ENCODE measurements around the gene SZT2.
A peak's percentile ranks its signal among the peaks of the same experiment; 100 is the strongest.
"Not testable (repeated sequence)": the region's sequence is repeated elsewhere in the genome, so short reads cannot be mapped to it uniquely, and the experiment has no call there.

Gene SZT2

DNA sequence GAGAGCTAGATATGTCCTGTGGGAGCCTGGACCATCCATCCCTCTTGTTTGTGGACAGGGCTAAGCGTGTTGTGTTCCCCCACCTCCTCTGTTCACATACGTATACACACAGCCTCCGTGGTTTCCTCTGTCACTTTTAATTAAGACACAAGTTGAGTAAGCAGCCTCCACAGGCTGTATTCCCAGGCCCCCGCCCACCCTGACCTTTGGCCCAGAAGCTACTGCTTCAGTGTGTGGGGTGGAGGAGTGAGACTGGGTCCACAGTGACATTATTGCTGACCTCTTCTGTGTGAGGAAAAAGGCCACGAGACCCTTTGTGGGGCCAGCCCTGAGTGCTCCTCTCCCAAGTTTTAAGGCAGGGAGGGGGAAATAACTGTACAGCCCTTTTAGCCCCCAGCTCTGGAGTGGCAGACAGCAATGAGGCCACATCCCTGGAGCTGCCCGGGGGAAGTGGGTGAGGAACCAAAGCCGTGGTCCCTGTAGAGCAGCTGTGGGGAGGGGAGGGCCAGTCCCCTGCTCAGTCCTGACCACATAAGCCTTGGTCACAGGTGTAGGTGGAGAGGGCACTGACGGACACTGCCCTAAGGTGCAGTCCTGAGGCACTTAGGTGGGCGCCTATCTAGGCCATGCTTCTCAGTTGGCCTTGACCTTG, 26.3 kb upstream of the SZT2 start:
- DNase-seq: no peak

DNA sequence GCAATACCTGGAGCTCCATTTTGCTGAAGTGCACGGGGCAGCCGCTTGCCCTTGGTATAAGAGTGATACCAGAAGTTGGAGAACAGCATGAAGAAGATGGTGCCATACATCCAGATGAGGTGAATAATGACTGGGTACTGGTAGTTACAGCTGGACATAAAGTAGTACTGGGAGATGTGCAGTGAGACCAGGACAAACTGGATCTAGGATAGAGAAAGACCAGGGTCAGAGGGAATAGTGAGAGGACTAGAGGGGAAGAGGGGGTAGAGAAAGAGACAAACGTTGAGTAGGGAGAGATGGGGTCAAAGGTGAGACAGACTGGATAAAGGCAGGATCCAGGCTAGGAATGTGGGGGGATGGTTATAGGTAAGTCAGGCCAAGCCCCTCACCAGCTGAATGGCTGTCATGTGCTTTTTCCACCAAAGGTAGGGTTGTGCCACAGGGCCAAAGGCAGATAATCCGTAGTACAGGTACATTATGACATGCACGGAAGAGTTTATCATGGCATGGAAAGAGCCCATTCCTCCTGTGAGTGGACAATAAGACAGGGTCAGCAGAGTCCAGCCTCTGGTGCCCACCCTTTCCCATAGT, 25.7 kb upstream of the SZT2 start:
- no peak for DNase-seq

DNA sequence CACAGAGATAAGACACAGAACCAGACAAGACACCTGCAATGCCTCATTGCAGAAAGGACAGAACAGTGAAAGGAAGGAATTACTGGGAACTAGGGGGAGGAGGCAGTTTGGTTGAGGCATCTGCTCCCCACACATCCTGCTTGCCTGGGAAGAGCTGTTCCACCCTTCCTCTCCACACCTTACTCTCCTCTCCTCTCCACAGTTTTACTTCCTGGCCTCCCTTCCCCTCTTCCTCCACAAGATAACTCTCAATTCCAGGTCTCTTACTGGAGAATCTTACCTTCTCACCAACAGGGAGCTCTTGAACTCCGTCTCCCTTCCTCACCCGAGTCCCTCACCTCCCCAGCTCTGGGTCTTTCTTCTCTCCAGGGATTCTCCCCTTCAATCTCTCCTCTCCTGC, 24.0 kb upstream of the SZT2 start:
- no peak for DNase-seq

DNA sequence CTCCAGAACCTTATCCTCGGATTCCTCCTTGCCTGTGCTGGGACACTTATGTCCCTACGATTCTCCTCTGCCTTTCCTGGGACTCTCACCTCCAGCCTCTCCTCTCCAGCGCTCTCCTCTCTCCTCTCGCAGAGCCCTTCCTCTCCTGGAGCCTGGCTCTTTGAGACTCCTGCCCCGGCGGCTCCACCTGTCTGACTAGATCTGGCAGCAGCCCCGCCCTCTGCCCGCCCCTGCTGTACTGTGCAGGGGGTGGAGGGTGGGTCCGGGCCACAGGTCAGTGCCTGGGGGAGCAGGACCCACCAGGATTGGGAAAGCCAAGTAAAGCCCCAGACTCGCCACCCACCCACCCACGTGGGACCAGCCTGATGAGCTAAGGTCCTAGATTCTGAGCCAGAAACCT, 23.5 kb upstream of the SZT2 start:
- DNase-seq: no peak

DNA sequence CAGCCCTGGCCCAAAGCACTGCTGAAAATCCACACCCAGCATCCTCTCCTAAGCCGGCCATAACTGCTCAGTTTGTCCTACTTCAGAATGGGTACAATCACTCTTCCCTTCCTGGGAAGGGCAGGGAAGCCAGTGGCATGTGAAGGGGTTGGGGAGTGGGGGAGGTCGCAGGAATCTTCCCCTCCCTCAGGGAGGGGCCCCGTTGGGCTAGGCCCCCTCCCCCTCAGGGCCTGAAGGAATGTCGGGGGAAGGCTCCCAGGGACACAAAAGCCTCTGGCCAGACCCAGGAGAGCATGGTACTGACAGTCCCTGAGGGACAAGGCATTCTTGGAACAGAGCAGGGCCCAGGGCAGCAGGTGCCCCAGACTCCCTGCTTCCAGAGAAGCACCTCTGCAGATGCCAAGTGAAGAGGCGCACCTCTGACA, 23.1 kb upstream of the SZT2 start:
- DNase-seq: no peak

DNA sequence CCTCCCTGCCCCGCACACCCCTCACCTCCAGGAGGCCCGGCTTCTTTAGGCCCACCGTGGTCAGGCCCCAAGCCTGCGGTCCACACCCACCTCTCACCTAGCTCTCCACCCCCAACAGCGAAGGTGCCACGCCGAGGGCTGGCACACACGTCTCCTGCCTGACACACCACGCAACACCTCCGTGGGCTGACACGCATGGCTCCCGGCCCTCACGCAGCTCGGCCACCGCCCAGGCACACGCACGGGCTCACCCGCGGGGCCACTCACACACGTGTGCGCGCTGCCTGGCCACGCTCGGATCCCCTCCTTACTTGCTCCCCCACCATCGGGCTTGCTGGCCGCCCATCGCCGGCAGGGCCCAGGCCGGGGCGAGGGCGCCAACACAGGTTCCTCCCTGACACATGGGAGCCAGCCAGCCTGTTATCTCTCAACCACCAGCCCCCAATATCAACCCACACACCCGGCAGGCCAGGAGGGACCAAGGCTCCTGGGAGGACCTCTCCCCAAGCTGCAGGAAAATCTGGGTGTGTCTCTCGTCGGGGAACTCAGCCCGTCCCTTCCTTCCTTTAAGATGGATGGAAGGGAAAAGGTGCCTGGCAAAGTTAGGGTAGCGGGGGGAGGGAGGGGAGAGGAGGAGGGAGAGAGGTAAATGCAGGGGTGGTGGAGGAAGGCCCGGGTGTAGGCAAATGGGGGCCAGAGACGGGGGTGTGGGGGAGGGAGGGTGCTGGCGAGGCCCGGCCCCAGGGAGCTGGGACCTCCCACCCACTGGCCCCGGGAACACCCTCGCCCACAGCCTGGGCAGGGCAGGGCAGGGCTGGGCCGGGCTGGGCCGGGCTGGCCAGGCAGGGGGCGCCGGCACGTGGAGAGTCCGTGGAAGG, 22.4 kb upstream of the SZT2 start:
- no peak for DNase-seq

DNA sequence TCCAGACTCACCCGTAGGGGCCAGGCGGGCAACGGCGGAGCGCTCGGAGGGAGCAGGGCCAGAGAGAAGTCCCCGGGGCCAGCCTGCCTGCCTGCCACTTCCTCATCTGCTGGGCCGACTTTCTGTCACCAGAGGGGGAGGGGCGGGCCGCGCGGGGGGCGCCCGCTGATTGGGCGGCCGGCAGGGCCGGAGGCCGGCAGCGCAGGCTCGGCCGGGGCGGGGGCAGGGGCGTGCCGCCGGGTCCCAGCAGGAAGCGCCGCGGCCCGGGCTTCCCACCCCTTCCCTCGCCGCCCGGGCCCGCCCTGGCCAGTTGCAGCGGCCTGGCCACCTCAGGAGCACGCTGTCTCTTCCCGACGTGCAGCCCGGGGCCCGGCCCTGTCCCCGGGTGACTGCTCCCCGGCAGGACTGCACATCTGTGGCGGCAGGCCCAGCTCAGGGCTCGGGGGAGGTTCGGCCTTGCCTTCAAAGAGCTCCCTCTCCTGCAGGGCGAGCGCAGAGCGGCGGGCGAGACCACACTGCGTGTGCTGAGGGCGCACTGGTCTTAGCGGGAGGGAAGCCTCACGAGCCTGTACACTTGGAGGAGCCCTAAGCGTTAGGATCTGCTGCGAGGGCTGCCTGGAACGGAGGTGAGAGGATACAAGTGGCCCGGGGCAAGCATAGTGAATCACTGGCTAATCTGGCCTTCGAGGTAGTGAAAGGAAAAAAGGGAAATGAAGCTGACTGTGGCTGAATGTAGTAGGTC, 21.6 kb upstream of the SZT2 start, which contains the start of gene ELOVL1:
ELOVL1 (minus strand) TSS at position 108 of the 742 bp plus-strand sequence. CDS start 2,402 bp downstream, outside the sequence.
- peak; percentile 71 to 82 for DNase-seq

DNA sequence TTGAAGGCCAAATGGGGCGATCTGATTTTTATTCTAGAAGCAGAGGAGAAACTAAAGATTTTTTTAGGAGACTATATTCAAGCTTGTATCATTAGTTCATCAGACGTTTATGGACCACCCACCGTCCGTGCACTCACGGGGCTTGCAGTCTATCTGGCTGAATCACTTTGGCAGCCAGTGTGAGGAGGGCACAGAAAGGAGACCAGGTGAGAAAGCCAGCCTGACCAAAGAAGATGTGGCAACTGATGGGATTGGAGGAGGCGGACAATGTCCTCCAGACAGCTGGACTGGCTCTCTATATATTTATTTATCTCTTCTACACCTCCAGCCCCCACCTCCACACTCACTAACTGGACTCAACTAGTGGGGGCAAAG, 21.1 kb upstream of the SZT2 start:
- no peak for DNase-seq

DNA sequence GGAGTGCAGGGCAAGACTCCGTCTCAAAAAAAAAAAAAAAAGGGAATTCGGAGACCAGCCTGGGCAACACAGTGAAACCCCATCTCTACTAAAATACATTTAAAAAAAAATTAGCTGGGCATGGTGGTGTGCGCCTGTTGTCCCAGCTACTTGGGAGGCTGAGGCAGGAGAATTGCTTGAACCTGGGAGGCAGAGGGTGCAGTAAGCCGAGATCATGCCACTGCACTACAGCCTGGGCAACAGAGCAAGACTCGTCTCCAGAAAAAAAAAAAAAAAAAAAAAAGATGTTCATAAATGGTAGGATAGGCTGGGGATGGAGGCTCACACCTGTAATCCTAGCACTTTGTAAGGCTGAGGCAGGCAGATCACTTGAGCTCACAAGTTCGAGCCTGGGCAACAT, 19.9 kb upstream of the SZT2 start:
- not testable (repeated sequence) for DNase-seq

DNA sequence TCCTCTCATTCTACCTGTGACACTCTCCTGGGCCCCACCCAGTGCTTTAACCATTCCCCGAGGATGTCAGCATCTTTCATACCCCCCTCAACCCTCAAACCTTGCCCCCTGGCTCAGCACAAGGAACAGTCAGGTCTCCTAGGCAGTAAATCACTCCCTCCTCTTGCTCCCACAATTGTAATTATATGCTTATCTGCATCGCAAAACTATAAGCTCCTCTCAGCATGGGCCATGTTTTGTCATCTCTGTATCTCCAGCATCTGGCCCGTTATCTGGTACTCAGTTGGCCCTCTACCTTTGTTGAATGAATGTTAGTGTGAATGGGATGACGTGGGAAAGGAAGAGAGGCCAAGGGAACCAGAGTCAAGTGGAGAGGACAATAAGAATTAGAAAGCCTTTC, 19.1 kb upstream of the SZT2 start:
- DNase-seq: no peak

DNA sequence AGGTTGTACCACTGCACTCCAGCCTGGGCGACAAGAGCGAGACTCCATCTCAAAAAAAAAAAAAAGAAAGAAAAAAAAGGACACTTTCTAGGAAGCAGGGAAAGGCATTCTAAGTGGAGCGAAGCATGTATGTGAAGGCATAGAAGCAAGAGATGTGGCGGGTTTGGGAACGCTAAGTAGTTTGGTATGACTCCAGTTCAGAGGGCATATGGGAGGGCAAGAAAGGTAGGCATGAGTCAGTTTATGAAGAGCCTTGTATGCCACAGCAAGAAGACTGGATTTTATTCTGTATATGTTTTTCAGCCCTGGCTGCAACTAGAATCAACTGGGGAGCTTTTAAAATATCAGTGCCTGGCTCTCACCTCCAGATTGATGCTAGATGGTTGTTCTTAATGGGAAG, 17.5 kb upstream of the SZT2 start:
- DNase-seq: no peak

DNA sequence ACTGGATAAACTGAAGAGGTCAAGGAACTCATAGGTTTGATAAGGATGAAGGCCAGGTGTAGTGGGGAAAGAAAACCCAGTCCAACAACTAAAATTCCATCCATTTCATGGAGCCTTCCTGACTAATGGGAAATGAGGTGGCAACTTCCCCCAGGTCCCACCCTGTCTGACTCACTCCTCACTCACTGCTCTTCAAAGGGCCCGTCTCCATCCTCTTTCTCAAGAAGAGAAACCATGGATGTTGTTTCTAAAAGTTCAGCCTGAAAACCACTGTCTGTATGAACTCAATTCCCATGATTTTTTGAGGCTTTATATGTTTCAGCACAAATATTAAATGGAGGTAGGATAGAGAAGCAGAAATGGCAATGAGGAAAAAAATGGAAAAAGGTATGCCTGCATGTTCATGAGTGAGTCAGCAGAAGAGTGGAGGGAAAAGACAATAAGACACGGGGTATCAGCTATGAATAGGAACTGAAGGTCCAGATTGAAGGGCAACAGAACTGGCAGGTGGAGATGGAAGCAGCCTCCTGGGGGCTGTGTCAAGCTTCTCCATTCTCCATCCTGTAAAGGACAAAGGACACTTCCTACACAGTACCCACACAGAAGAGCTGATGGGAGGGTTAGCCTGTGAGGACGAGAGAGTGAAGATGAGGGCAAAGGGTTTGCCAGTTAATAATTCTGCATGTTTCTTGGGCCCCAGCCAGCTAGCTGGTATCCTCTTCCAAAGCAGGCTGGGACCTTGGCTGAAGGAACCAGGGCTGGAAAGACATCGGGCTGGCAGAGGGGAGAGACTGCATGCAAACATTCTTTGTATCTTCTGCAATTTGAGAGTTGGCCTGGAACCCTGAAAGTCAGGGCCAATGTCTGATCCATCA, 16.4 kb upstream of the SZT2 start:
- no peak for DNase-seq

DNA sequence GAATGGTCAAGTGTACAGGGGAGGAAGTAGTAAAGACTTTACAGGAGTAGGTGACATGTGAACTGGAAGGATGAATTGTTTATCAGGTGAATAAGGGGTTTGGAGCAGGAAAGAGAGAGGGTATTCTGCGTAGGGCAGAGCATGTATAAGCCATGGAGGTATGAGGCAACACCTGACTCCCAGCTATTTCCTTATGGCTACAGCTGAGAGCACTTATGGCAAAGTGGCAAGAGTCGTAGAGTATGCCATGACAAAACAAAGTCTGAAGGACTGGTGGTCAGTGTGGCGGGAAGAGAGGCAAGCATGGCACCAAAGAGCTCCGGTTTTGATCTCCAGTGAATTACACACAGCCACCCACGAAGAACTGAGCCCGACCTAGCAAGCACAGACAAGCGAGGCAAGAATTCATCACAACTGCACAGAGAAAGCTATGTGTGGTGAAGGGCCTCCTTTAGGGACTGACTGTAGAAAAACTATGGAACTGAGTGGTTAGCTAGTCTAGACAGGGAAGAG, 12.9 kb upstream of the SZT2 start:
- no peak for DNase-seq

DNA sequence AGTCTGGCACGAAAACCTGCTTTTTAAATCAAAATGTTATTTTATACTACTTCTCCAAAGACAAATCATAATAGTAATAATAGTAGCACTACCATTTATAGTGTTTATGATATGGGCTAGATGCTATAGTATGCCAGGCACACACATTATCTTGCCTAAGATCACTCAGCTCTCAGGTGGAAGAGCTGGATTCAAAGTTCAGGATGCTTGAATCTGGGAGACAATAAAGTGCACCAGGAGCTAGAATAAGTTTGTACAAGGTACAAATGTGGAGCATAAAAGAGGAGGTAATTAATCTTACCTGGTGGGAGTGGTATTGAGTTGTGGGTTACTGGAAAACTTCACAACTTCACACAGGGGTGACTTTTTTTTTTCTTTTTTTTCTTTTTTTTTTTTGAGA, 11.9 kb upstream of the SZT2 start:
- DNase-seq: no peak

DNA sequence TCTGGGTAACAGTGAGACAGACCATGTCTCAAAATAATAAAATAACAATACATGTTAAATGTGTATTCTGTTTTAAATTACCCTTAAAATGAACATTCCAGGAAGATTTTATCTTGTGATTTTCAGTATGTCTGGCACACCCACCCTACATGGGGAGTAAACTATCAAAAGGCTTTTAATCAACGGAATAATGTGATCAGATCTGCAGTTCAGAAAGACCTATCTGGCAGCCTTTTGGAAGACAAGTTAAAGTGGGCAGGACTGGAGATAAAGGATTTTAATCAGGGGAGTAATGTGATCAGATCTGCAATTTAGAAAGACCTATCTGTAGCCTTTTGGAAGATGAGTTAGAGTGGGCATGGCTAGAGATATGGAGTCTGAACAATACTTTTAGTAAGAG, 10.2 kb upstream of the SZT2 start:
- no peak for DNase-seq

DNA sequence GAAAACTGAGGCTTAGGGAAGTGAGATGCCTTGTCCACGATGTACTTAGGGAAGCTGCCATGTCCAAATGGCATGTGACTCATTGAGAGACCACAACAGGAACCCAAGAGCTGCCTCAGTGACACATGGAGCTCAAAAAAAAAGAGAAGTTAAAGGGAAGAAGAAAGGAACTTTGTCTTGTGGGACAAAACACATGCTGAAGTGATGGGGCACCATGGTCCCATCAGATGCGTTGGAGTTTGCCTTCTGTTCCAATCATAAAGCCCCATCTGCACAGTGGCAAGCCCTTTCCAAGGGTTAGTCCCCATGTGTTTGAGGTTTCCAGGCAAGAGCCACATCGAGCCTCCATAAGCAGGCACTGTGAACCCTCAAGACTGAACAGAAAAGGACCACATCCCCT, 8.1 kb upstream of the SZT2 start:
- DNase-seq: no peak

DNA sequence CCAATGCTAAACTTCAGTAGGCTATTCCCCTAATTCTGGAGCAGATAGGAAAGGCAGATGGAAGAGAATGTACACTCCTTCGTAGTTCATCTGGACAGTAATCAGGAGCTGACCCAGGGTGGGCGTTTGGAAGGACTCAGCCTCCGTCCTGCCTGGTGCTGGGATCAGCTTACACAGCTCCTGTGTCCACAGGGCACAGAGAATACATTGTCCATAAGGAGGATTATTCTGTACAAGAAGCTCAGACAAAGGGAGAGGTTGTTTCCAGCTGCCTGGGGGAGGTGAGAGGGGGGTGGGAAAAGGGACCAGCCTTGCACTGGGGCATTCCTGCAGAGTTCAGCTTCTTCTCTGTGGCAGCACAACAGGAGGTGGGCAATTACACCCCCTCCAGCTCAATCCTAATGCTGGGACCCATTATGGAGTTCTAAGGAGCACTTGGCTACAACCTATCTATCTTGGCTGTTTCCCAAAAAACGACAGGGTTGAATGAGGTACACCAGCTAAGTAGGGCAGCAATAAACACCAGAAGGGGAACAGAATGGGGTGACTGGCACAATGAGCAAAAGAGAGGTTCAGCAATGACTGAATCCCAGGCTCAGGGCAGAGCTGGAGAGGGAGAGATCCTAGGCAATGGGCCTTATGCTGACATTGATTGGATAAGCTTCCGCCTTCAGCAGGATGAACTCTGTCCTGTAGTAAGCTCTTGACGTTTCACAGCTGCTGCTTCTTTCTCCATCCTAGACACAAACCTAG, 7.5 kb upstream of the SZT2 start:
- no peak for DNase-seq

DNA sequence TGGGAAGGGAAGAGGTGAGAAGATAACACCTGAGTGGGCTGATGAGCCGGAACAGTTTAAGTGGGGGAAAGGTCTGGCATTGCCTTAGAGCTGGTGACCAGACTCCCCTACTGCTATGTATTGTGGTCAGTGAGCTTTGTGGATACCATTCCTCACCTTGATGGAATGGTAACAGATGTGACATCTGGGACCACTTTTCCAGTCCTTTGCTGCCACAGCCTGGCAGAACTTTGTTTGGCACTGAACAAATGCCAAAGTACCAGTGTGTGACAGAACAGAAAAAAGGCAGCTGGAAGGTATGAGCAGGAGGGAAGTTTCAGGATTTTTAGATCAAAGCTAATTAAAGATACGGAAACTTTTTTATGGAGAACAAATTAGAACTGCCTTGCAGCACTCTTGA, 6.2 kb upstream of the SZT2 start:
- peak in 1 of 2 experiments; percentile 41 for DNase-seq

DNA sequence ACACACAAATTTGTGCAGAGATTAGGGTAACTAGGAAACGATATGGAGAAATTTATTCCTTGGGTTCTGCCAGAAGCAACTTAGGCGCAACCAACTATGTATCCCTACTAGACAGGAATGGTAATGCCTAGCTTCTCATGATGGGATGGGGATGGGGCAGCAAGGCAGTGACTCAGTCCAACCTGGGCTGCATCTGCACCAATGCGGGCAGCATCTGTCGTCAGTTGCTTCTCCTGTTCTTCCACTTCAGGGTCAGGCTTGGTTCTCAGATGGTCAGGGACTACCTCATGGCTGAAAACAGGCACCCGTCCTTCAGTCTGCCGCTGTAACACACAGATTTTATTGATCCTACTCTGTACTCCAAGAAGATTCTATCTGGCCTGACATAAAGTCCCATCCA, 3.0 kb upstream of the SZT2 start:
- no peak for DNase-seq

DNA sequence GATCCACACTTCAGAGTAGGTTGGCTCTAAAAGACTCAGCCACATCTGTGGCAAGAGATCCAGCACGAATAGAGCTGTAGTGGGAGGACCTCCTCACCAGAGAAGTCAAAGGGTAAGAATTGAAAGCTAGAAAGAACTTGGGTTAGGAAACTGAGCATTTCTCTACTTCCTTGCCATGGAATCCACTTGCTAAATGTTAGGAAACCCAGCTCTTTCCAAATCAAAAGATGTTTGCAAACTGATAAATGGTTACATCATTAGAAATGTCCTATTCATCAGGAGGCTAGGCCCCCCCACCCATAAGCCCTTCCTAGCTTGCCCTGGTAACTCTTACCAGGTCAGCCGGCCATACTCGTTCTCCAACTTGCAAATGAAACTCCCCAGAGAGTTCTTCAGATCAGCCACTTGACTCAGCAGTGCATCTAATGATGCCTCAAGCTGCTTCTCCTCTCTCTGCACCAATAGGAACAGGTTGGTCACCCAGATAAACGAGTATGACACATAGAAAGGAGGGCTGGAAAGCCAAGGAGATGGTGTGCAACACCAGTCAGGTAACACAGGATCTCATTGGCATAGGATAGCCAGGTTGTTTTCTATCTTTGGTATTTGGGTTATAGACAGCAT, 1.6 kb upstream of the SZT2 start:
- DNase-seq: peak in 1 of 2 experiments; percentile 5

DNA sequence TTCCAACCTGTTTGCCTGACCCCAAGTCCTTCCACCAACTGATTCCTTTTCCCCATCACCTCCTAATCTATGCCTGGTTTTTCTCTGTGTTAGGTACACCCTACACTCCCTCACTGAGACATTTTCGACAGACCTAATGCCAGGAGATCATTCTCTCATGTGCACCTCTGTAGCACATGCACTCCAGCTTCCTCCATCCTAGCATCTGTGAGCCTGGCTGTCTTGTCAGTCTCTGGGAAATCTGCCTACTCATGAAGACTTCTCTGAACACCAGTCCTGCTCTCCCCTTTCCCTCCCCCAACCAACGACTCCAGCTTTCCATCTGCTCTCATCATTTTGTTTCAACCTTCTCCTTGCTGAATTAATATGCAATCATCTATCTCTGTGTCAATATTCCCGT, 1.1 kb upstream of the SZT2 start:
- peak in 1 of 2 experiments; percentile 14 for DNase-seq
